HepG2 (cell line): ENCODE measurements around the gene ENDOG. TPM values are rescaled to one million over a fixed set of nuclear protein-coding genes. Genes with fewer than 3 reads are reported as not detected.

Experiments used
- ATRX ChIP-seq: sonication (generic); formaldehyde crosslinking; IDR thresholded peaks from 2 replicates; pipeline ENCODE4 v1.4.0; 2020; ENCODE audit warnings: missing genetic modification reagents, borderline replicate concordance
- FOXM1 ChIP-seq: sonication (generic); formaldehyde crosslinking; IDR thresholded peaks from 2 replicates; pipeline ENCODE4 v1.5.0; 2020; ENCODE audit warnings: missing genetic modification reagents
- HDAC1 ChIP-seq: sonication (generic); formaldehyde crosslinking; IDR thresholded peaks from 2 replicates; pipeline ENCODE4 v1.5.1; 2020; ENCODE audit warnings: mild to moderate bottlenecking, missing genetic modification reagents
- HMGXB3 ChIP-seq: sonication (generic); formaldehyde crosslinking; IDR thresholded peaks from 2 replicates; pipeline ENCODE4 v1.4.0; 2020; ENCODE audit warnings: missing genetic modification reagents, borderline replicate concordance
- HNRNPLL ChIP-seq: fragments of 200-400 bp; formaldehyde crosslinking; IDR thresholded peaks from 2 replicates; pipeline ENCODE4 v1.6.1; 2017; ENCODE audit warnings: mild to moderate bottlenecking, low read depth, low read length; ENCODE audit not compliant: poor library complexity, severe bottlenecking
- IRX3 ChIP-seq: sonication (generic); formaldehyde crosslinking; IDR thresholded peaks from 2 replicates; pipeline ENCODE4 v1.8.1; 2023; ENCODE audit warnings: mild to moderate bottlenecking, low read depth, missing genetic modification reagents, borderline replicate concordance
- SETDB1 ChIP-seq: sonication (generic); formaldehyde crosslinking; IDR thresholded peaks from 2 replicates; pipeline ENCODE4 v1.5.1; 2020; ENCODE audit warnings: missing genetic modification reagents, mild to moderate bottlenecking, borderline replicate concordance
- SIN3A ChIP-seq: IDR thresholded peaks from 2 replicates; pipeline ENCODE4 v1.6.1; 2011; ENCODE audit warnings: low read depth, mild to moderate bottlenecking, control low read depth, low read length, borderline replicate concordance
- ZC3H4 ChIP-seq: sonication (generic); formaldehyde crosslinking; IDR thresholded peaks from 2 replicates; pipeline ENCODE4 v1.4.0; 2020; ENCODE audit warnings: missing genetic modification reagents, borderline replicate concordance
- ZNF292 ChIP-seq: sonication (generic); formaldehyde crosslinking; IDR thresholded peaks from 2 replicates; pipeline ENCODE4 v1.8.1; 2022; ENCODE audit warnings: mild to moderate bottlenecking, low read depth, missing genetic modification reagents, borderline replicate concordance
- ZNF3 ChIP-seq: IDR thresholded peaks from 2 replicates; pipeline ENCODE4 v1.7.0; 2017; ENCODE audit warnings: inconsistent platforms
- ZNF552 ChIP-seq: sonication (generic); formaldehyde crosslinking; IDR thresholded peaks from 2 replicates; pipeline ENCODE4 v1.9.0; 2022; ENCODE audit warnings: missing genetic modification reagents, mild to moderate bottlenecking, borderline replicate concordance
- ZNF780A ChIP-seq: sonication (generic); formaldehyde crosslinking; IDR thresholded peaks from 2 replicates; pipeline ENCODE4 v1.8.0; 2022; ENCODE audit warnings: mild to moderate bottlenecking, missing genetic modification reagents, moderate library complexity
- ZNF782 ChIP-seq: sonication (generic); formaldehyde crosslinking; IDR thresholded peaks from 2 replicates; pipeline ENCODE4 v1.4.0; 2020; ENCODE audit warnings: missing genetic modification reagents, mild to moderate bottlenecking, borderline replicate concordance
- polyA plus RNA-seq, 8 experiments: library from polyadenylated mRNA; depleted of rRNA in 3 of 8; stranded (reverse) in 7 of 8; unstranded in 1 of 8; fragments of >200 nt; fragmentation: Illumina TruSeq in 4 of 8; extraction: Trizol in 4 of 8; gene quantifications; 2 replicates each; pipeline versions ENCODE4 v1.2.1 to v1.2.3, GENCODE V29; 2011 to 2016; ENCODE audit warnings: low read depth in 4 of 8, missing spikeins in 1 of 8, mixed read lengths in 1 of 8; ENCODE audit not compliant: insufficient read depth in 1 of 8
- total RNA-seq, 5 experiments: library from RNA; depleted of rRNA; stranded (reverse); fragments of >200 nt; fragmentation: Illumina TruSeq; extraction: Trizol; gene quantifications; 2 replicates each; pipeline ENCODE4 v1.2.3, GENCODE V29; 2016; ENCODE audit warnings: low read depth in 1 of 5
- TF ChIP-seq, protein P1 (sequence below): sonication (generic); formaldehyde crosslinking; IDR thresholded peaks from 2 replicates; pipeline ENCODE4 v1.5.0; 2020; ENCODE audit warnings: missing genetic modification reagents
- TF ChIP-seq, protein P2 (sequence below): sonication (generic); formaldehyde crosslinking; IDR thresholded peaks from 2 replicates; pipeline ENCODE4 v1.4.0; 2020; ENCODE audit warnings: missing genetic modification reagents
- TF ChIP-seq, protein P3 (sequence below): sonication (generic); formaldehyde crosslinking; IDR thresholded peaks from 2 replicates; pipeline ENCODE4; 2020; ENCODE audit warnings: missing genetic modification reagents, mild to moderate bottlenecking, borderline replicate concordance

The ENDOG gene
- total and polyA plus RNA-seq, 2 of the 13 experiments (the other 11 are each of a cell fraction or from before 2014, with no cell fraction given): 26.3 to 28.8 TPM

DNA sequence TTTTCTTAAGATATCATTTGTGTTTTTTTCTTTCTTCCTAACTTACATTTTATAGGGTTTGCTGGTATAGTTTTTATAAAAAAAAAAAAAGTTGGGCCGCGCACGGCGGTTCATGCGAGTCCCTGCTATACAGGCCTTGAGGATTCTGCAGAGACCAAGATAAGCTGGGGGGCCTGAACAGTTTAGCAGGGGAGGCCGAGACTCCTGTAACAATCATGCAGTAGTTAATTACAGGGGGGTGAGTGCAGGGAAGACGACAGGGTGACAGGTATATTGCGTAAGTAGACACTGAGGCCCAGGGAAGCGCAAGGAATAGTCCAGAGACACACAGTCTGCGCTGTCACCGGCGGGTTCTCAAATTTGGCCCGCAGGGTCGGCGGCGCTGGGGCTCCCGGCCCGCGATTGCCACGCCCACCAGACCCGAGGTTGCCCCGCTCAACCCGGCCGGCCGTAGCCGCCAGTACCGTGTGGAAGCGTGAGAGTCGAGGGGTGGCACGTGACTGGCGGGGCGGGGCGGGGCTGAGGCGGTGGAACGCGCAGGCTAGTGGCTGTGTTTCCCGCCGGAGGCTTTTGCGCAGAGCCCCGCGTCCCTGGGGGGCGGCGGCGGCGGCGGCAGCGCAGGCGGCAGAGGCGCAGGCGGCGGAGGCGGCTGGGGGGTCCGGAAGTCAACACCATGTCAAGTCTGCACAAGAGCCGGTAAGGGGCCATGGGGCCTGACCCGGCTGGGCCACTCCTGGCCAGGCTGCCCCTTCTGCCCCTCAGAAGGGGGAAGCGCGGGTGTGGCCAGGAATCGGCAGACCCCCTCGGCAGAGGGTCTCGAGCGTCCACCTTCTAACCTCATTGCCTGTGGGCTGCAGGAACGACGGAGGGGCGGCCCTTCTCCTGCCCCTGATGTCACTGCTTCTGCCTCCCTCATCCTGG is 31.4 kb upstream of the ENDOG start, which contains the start of gene TBC1D13 (continued):
- TF ChIP-seq, protein P1, sequence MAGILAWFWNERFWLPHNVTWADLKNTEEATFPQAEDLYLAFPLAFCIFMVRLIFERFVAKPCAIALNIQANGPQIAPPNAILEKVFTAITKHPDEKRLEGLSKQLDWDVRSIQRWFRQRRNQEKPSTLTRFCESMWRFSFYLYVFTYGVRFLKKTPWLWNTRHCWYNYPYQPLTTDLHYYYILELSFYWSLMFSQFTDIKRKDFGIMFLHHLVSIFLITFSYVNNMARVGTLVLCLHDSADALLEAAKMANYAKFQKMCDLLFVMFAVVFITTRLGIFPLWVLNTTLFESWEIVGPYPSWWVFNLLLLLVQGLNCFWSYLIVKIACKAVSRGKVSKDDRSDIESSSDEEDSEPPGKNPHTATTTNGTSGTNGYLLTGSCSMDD: no peak; the same call in 1 of the 2 replicates
- TF ChIP-seq ZNF292 (CRISPR knock-in tag) (no peak), ZNF782 (peak; percentile 87; the same call in 1 of the 2 replicates), SETDB1 (CRISPR knock-in tag) (no peak; the same call in 1 of the 2 replicates), ZC3H4 (CRISPR knock-in tag) (no peak; the same call in 1 of the 2 replicates), HNRNPLL (peak; percentile 94), SIN3A (peak; percentile 91; the same call in 1 of the 2 replicates), ZNF3 (CRISPR knock-in tag) (no peak), HDAC1 (peak; percentile 97), HMGXB3 (CRISPR knock-in tag) (0 out of 2 replicates have a peak, but pooled peaks have one; percentile 49), ZNF552 (CRISPR knock-in tag) (peak; percentile 97), ZNF780A (peak; percentile 87; the same call in 1 of the 2 replicates), IRX3 (CRISPR knock-in tag) (peak; percentile 83; the same call in 1 of the 2 replicates), ATRX (CRISPR knock-in tag) (no peak), FOXM1 (no peak)
- TF ChIP-seq, protein P2, sequence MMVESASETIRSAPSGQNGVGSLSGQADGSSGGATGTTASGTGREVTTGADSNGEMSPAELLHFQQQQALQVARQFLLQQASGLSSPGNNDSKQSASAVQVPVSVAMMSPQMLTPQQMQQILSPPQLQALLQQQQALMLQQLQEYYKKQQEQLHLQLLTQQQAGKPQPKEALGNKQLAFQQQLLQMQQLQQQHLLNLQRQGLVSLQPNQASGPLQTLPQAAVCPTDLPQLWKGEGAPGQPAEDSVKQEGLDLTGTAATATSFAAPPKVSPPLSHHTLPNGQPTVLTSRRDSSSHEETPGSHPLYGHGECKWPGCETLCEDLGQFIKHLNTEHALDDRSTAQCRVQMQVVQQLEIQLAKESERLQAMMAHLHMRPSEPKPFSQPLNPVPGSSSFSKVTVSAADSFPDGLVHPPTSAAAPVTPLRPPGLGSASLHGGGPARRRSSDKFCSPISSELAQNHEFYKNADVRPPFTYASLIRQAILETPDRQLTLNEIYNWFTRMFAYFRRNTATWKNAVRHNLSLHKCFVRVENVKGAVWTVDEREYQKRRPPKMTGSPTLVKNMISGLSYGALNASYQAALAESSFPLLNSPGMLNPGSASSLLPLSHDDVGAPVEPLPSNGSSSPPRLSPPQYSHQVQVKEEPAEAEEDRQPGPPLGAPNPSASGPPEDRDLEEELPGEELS (CRISPR knock-in tag): peak; percentile 75
- TF ChIP-seq, protein P3, sequence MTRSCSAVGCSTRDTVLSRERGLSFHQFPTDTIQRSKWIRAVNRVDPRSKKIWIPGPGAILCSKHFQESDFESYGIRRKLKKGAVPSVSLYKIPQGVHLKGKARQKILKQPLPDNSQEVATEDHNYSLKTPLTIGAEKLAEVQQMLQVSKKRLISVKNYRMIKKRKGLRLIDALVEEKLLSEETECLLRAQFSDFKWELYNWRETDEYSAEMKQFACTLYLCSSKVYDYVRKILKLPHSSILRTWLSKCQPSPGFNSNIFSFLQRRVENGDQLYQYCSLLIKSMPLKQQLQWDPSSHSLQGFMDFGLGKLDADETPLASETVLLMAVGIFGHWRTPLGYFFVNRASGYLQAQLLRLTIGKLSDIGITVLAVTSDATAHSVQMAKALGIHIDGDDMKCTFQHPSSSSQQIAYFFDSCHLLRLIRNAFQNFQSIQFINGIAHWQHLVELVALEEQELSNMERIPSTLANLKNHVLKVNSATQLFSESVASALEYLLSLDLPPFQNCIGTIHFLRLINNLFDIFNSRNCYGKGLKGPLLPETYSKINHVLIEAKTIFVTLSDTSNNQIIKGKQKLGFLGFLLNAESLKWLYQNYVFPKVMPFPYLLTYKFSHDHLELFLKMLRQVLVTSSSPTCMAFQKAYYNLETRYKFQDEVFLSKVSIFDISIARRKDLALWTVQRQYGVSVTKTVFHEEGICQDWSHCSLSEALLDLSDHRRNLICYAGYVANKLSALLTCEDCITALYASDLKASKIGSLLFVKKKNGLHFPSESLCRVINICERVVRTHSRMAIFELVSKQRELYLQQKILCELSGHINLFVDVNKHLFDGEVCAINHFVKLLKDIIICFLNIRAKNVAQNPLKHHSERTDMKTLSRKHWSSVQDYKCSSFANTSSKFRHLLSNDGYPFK (CRISPR knock-in tag): peak; percentile 87
